Spleen (tissue), 11 donors: Measurements from ENCODE around the gene AHNAK2. TPM values are rescaled to one million over a fixed set of nuclear protein-coding genes. Genes with fewer than 3 reads are reported as not detected.

ENCODE experiments used
- DNase-seq: peaks from one replicate; pipeline ENCODE4 v3.0.0-alpha.2; 2020
- H3K27ac ChIP-seq, 8 donors: fragments of 200-600 bp; sonication (generic) in 7 of 8; 1 replicate in 4 of 8; 2 replicates in 4 of 8; pipeline versions ENCODE4 v1.5.0 to v1.8.0; 2016 to 2021; ENCODE audit warnings: inconsistent platforms in 4 of 8, mild to moderate bottlenecking in 4 of 8, moderate library complexity in 1 of 8
- H3K27me3 ChIP-seq, 7 donors: fragments of 200-600 bp; sonication (generic) in 6 of 7; replicated peaks in 1 of 7; 1 replicate in 4 of 7; 2 replicates in 3 of 7; pipeline versions ENCODE4 v1.5.0 to v1.8.0; 2016 to 2021; ENCODE audit warnings: inconsistent platforms in 3 of 7, mild to moderate bottlenecking in 1 of 7
- H3K36me3 ChIP-seq, 6 donors: fragments of 200-600 bp; sonication (generic) in 5 of 6; 1 replicate in 4 of 6; 2 replicates in 2 of 6; pipeline versions ENCODE4 v1.5.0 to v1.8.0; 2016 to 2021; ENCODE audit warnings: inconsistent platforms in 2 of 6
- H3K4me1 ChIP-seq, 6 donors: fragments of 200-600 bp; sonication (generic) in 5 of 6; 1 replicate in 3 of 6; 2 replicates in 3 of 6; pipeline versions ENCODE4 v1.5.0 to v1.8.0; 2016 to 2021; ENCODE audit warnings: inconsistent platforms in 3 of 6
- H3K4me3 ChIP-seq, 8 donors: fragments of 200-600 bp; sonication (generic) in 7 of 8; 1 replicate in 4 of 8; 2 replicates in 4 of 8; pipeline versions ENCODE4 v1.5.0 to v1.8.0; 2016 to 2021; ENCODE audit warnings: inconsistent platforms in 4 of 8, mild to moderate bottlenecking in 4 of 8, moderate library complexity in 2 of 8
- H3K9me3 ChIP-seq, 8 donors: fragments of 200-600 bp; sonication (generic) in 7 of 8; 1 replicate in 4 of 8; 2 replicates in 4 of 8; pipeline versions ENCODE4 v1.5.0 to v1.8.0; 2016 to 2021; ENCODE audit warnings: inconsistent platforms in 4 of 8
- CTCF ChIP-seq, 11 experiments: fragments of 200-600 bp in 7 of 11; fragments of 450-650 bp in 4 of 11; sonication (generic) in 4 of 11; IDR thresholded peaks in 8 of 11; conservative IDR thresholded peaks in 3 of 11; 1 replicate in 7 of 11; 2 replicates in 4 of 11; pipeline versions ENCODE4 v1.4.0 to v1.8.0; 2016 to 2021; ENCODE audit warnings: antibody characterized with exemption in 11 of 11, inconsistent platforms in 4 of 11, mild to moderate bottlenecking in 1 of 11
- POLR2A ChIP-seq, 3 donors: fragments of 450-650 bp; IDR thresholded peaks; one replicate each; pipeline ENCODE4 v1.5.1; 2017; ENCODE audit warnings: antibody characterized with exemption in 3 of 3, mild to moderate bottlenecking in 1 of 3
- POLR2AphosphoS5 ChIP-seq, 3 donors: sonication (generic); formaldehyde crosslinking; IDR thresholded peaks; one replicate each; pipeline ENCODE4 v1.5.1; 2017; ENCODE audit warnings: antibody characterized with exemption in 3 of 3
- WGBS, 5 donors: extraction: QIAGEN DNeasy Blood & Tissue Kit in 3 of 5; methylation state at CpG; one replicate each; pipeline versions ENCODE4 v1.1.5 to v1.1.7; 2013 to 2018; 5-methylcytosine and 5-hydroxymethylcytosine counted together
- intact Hi-C: fragments of 100-400 bp; cut with DNase I; formaldehyde crosslinking; loops from one replicate; pipeline ENCODE4 v1.15.0; 2023; ENCODE audit warnings: low total_unique reads
- polyA plus RNA-seq, 3 donors: library from polyadenylated mRNA; stranded (reverse); fragments of 200-250 nt; gene quantifications; one replicate each; pipeline ENCODE4 v1.2.1, GENCODE V29; 2013
- total RNA-seq, 7 donors: library from RNA; depleted of rRNA in 3 of 7; stranded (reverse); fragments of >200 nt in 3 of 7; fragmentation: NEBNext Ultra II Directional in 4 of 7; extraction: Animal tissue kit (Norgen Biotek cat#: 25700) in 4 of 7; gene quantifications; one replicate each; pipeline versions ENCODE4 v1.1.0 to v1.2.1, GENCODE V29; 2016 to 2021
- donor health status: healthy with polysubstance abuse.
- donor health status: DM: no; HTN: no; CAD: no; lungs with moderate emphysema.
- donor health status: DM: no; HTN: no; CAD: no.
- donor health status: Bipolar disorder and iron deficiency.
- donor health status: healthy.
- donor health status: DM: no; HTN: no; CAD: no.
- donor health status: DM: yes; HTN: yes; CAD: no.

Gene AHNAK2
- total and polyA plus RNA-seq, 10 donors = 0.26 to 1.3 (median 0.71) TPM

- DNase-seq = no peak
- Histone ChIP-seq H3K27ac (no peak overlapping the region), H3K4me3 (no peak overlapping the region), H3K27me3 (peaks cover 0 to 25% (median 0%) of the 10 kb centered on the region in 7 donors), H3K4me1 (peaks cover 0 to 22% (median 13%) of the 10 kb centered on the region in 6 donors), H3K36me3 (no peaks in the 10 kb centered on the region), H3K9me3 (no peaks in the 10 kb centered on the region)
- intact Hi-C loops = no loop called here
- no peak for TF ChIP-seq POLR2AphosphoS5 (IDR thresholded peaks at IDR 0.05)
- TF ChIP-seq CTCF (IDR thresholded peaks at IDR 0.05 in 8 of 11, conservative IDR thresholded peaks at IDR 0.05 in 3 of 11) = no peak
- TF ChIP-seq POLR2A (IDR thresholded peaks at IDR 0.05) = no peak
- WGBS, 5 donors = 73 to 89% (median 86%) methylated on average over 4 of the region's 4 CpGs
Measured at GRCh38 chr14:104937161-104937560, 41.0 kb downstream of the AHNAK2 start.

- Histone ChIP-seq H3K27me3 (peaks cover 0 to 28% (median 0%) of the 10 kb centered on the region in 7 donors), H3K9me3 (no peaks in the 10 kb centered on the region), H3K4me3 (no peak overlapping the region), H3K36me3 (no peaks in the 10 kb centered on the region), H3K27ac (no peak overlapping the region), H3K4me1 (peaks cover 0 to 27% (median 16%) of the 10 kb centered on the region in 6 donors)
- WGBS, 5 donors = 46 to 62% (median 53%) methylated on average over 8 to 10 of the region's 10 CpGs
- DNase-seq = no peak
- no peak for TF ChIP-seq POLR2AphosphoS5 (IDR thresholded peaks at IDR 0.05)
- TF ChIP-seq POLR2A (IDR thresholded peaks at IDR 0.05) = no peak
- TF ChIP-seq CTCF (IDR thresholded peaks at IDR 0.05 in 8 of 11, conservative IDR thresholded peaks at IDR 0.05 in 3 of 11) = no peak
- intact Hi-C loops = no loop called here
Measured at GRCh38 chr14:104936361-104937155, 41.6 kb downstream of the AHNAK2 start.

- WGBS, 5 donors = 39 to 97% (median 68%) methylated on average over 2 of the region's 2 CpGs; no CpG with 5 or more reads in 1 of the 5 donors
- Histone ChIP-seq H3K4me3 (no peak overlapping the region), H3K9me3 (no peaks in the 10 kb centered on the region), H3K27me3 (peaks cover 0 to 28% (median 0%) of the 10 kb centered on the region in 7 donors), H3K4me1 (peaks cover 0 to 27% (median 16%) of the 10 kb centered on the region in 6 donors), H3K27ac (no peak overlapping the region), H3K36me3 (no peaks in the 10 kb centered on the region)
- DNase-seq = no peak
- no peak for TF ChIP-seq POLR2AphosphoS5 (IDR thresholded peaks at IDR 0.05)
- TF ChIP-seq POLR2A (IDR thresholded peaks at IDR 0.05) = no peak
- no peak for TF ChIP-seq CTCF (IDR thresholded peaks at IDR 0.05 in 8 of 11, conservative IDR thresholded peaks at IDR 0.05 in 3 of 11)
- intact Hi-C loops = no loop called here
Measured at GRCh38 chr14:104935955-104936354, 42.2 kb downstream of the AHNAK2 start.

GRCh38 chr14:104935026-104935650, 43.0 kb downstream of the AHNAK2 start:
- WGBS, 5 donors = 65 to 91% (median 77%) methylated on average over 3 of the region's 3 CpGs
- intact Hi-C loops = no loop called here
- H3K27ac ChIP-seq = no peak overlapping the region
- peaks cover 0 to 27% (median 16%) of the 10 kb centered on the region in 6 donors for H3K4me1 ChIP-seq
- TF ChIP-seq POLR2AphosphoS5 (IDR thresholded peaks at IDR 0.05) (no peak), CTCF (IDR thresholded peaks at IDR 0.05 in 8 of 11, conservative IDR thresholded peaks at IDR 0.05 in 3 of 11) (no peak), POLR2A (IDR thresholded peaks at IDR 0.05) (no peak)
- peaks cover 0 to 28% (median 0%) of the 10 kb centered on the region in 7 donors for H3K27me3 ChIP-seq
- no peak for DNase-seq
- H3K9me3 ChIP-seq = no peaks in the 10 kb centered on the region
- H3K36me3 ChIP-seq = no peaks in the 10 kb centered on the region
- H3K4me3 ChIP-seq = no peak overlapping the region
